Stomach (tissue), 9 donors: ENCODE results near the gene CHCHD3. TPM values are rescaled to one million over a fixed set of nuclear protein-coding genes. Genes with fewer than 3 reads are reported as not detected.

Experiments
- DNase-seq, 2 donors: peaks; one replicate each; pipeline versions ENCODE4 v3.0.0 to v3.0.0-alpha.2; 2013 to 2019
- H3K27ac ChIP-seq, 5 donors: fragments of 200-600 bp in 4 of 5; sonication (generic) in 4 of 5; one replicate each; pipeline ENCODE4 v1.5.1; 2013 to 2019; ENCODE audit warnings: mild to moderate bottlenecking in 1 of 5, moderate library complexity in 1 of 5
- H3K27me3 ChIP-seq, 3 donors: fragments of 200-600 bp; sonication (generic); one replicate each; pipeline ENCODE4 v1.5.1; 2017 to 2019; ENCODE audit warnings: mixed run types in 1 of 3
- H3K36me3 ChIP-seq, 4 donors: fragments of 200-600 bp; sonication (generic); 1 replicate in 3 of 4; 2 replicates in 1 of 4; pipeline ENCODE4 v1.5.1; 2016 to 2019
- H3K4me1 ChIP-seq, 4 donors: fragments of 200-600 bp; sonication (generic); one replicate each; pipeline ENCODE4 v1.5.1; 2016 to 2019
- H3K4me3 ChIP-seq, 4 donors: fragments of 200-600 bp; sonication (generic) in 3 of 4; one replicate each; pipeline ENCODE4 v1.5.1; 2016 to 2019; ENCODE audit warnings: mild to moderate bottlenecking in 1 of 4
- H3K9me3 ChIP-seq, 4 donors: fragments of 200-600 bp; sonication (generic); one replicate each; pipeline ENCODE4 v1.5.1; 2016 to 2019
- CTCF ChIP-seq, 7 experiments: fragments of 450-650 bp in 4 of 7; fragments of 200-600 bp in 3 of 7; sonication (generic) in 3 of 7; IDR thresholded peaks; one replicate each; pipeline ENCODE4 v1.5.1; 2016 to 2019; ENCODE audit warnings: antibody characterized with exemption in 7 of 7, control low read depth in 2 of 7, mild to moderate bottlenecking in 1 of 7
- EP300 ChIP-seq: sonication (generic); formaldehyde crosslinking; IDR thresholded peaks from one replicate; pipeline ENCODE4 v1.6.1; 2017; ENCODE audit warnings: antibody characterized with exemption
- POLR2A ChIP-seq, 4 donors: fragments of 450-650 bp; IDR thresholded peaks; one replicate each; pipeline ENCODE4 v1.6.1; 2016; ENCODE audit warnings: antibody characterized with exemption in 4 of 4, control low read depth in 2 of 4, mild to moderate bottlenecking in 1 of 4, moderate library complexity in 1 of 4
- POLR2AphosphoS5 ChIP-seq, 3 donors: sonication (generic); formaldehyde crosslinking; IDR thresholded peaks; one replicate each; pipeline ENCODE4 v1.6.1; 2016; ENCODE audit warnings: antibody characterized with exemption in 3 of 3
- WGBS, 5 donors: extraction: QIAGEN DNeasy Blood & Tissue Kit in 3 of 5; methylation state at CpG; one replicate each; pipeline versions ENCODE4 v1.1.5 to v1.1.7; 2013 to 2018; 5-methylcytosine and 5-hydroxymethylcytosine counted together
- intact Hi-C: fragments of 100-400 bp; cut with DNase I; formaldehyde crosslinking; loops from one replicate; pipeline ENCODE4 v1.15.1; 2023; ENCODE audit warnings: low total_unique reads
- polyA plus RNA-seq, 3 donors: library from polyadenylated mRNA; stranded (reverse); fragments of 200-250 nt; gene quantifications; one replicate each; pipeline ENCODE4 v1.2.3, GENCODE V29; 2013
- total RNA-seq, 5 donors: library from RNA; depleted of rRNA; stranded (reverse); fragments of >200 nt; gene quantifications; one replicate each; pipeline versions ENCODE4 v1.1.0 to v1.2.3, GENCODE V29; 2014 to 2016
- donor health status: healthy with polysubstance abuse.
- donor health status: Bipolar disorder and iron deficiency.
- donor health status: healthy.

Gene CHCHD3
- total and polyA plus RNA-seq, 8 donors = 5.8 to 90.9 (median 39.9) TPM

GRCh38 chr7:132743974-132744373 is 337.9 kb downstream of the CHCHD3 start:
- peaks cover 6 to 21% (median 19%) of the 10 kb centered on the region in 4 donors for H3K9me3 ChIP-seq
- TF ChIP-seq POLR2AphosphoS5 (IDR thresholded peaks at IDR 0.05) = no peak
- no peak for TF ChIP-seq EP300
- no peak for TF ChIP-seq CTCF (IDR thresholded peaks at IDR 0.05)
- H3K27ac ChIP-seq = no peak overlapping the region
- peaks cover 0 to 5% (median 0%) of the 10 kb centered on the region in 4 donors for H3K4me1 ChIP-seq
- no peaks in the 10 kb centered on the region for H3K36me3 ChIP-seq
- H3K27me3 ChIP-seq = peaks cover 0 to 2% (median 0%) of the 10 kb centered on the region in 3 donors
- WGBS, 5 donors = 93 to 100% (median 95%) methylated on average over 2 of the region's 2 CpGs
- intact Hi-C loops = no loop called here
- no peak overlapping the region for H3K4me3 ChIP-seq
- no peak for DNase-seq

DNA sequence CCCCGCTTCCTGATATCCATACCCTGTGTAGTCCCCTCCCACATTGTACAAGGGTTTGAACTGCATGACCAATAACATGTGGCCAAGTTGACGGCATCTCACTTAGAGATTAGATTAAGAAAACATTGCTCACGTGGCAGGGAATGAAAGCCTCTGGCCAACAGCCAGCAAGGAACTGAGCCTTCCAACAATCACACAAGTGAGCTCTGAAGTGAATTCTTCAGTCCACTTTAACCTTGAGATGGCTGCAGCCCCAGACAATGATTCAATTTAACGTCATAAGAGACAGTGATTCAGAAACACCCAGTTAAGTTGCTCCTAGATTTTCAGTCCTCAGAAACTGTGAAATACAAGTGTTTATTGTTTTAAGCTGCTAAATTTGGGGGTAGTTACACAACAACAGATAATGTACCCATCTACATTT is 339.7 kb downstream of the CHCHD3 start:
- Histone ChIP-seq H3K36me3 (no peaks in the 10 kb centered on the region), H3K9me3 (peaks cover 6 to 21% (median 19%) of the 10 kb centered on the region in 4 donors), H3K27ac (no peak overlapping the region), H3K4me3 (no peak overlapping the region), H3K4me1 (peaks cover 0 to 5% (median 0%) of the 10 kb centered on the region in 4 donors), H3K27me3 (no peaks in the 10 kb centered on the region)
- TF ChIP-seq POLR2AphosphoS5 (IDR thresholded peaks at IDR 0.05) (peak in 1 of 3 donors; percentile 52), CTCF (IDR thresholded peaks at IDR 0.05) (no peak)
- intact Hi-C loops = no loop called here
- peak; percentile 70 to 74 for DNase-seq
- WGBS, 5 donors = 17 to 23% (median 18%) methylated on average over 4 of the region's 4 CpGs

DNA sequence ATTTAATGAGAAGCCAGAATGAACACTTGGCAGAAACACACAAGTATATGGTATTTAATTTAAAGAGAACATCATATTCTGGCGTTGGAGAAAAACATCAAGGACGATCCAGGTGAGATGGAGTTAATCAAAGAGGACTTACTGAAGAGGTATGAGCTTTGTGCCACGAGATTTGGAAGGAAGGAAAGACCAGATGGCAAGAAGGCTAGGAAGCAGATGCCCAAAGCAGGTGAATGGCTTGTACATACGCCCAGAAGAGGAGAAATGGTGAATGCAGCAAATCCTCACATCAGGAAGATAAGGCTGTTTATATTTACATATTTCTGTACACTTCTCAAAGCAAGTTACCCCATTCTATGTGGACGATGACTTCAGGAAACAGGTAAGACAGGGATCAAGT is 341.7 kb downstream of the CHCHD3 start:
- intact Hi-C loops = no loop called here
- peaks cover 6 to 21% (median 19%) of the 10 kb centered on the region in 4 donors for H3K9me3 ChIP-seq
- no peak overlapping the region for H3K4me3 ChIP-seq
- 67 to 71% (median 70%) methylated on average over 5 of the region's 5 CpGs for WGBS, 5 donors
- peaks cover 0 to 5% (median 0%) of the 10 kb centered on the region in 4 donors for H3K4me1 ChIP-seq
- no peak for DNase-seq
- TF ChIP-seq CTCF (IDR thresholded peaks at IDR 0.05) (no peak), POLR2AphosphoS5 (IDR thresholded peaks at IDR 0.05) (no peak), POLR2A (IDR thresholded peaks at IDR 0.05) (no peak), EP300 (no peak)
- H3K36me3 ChIP-seq = no peaks in the 10 kb centered on the region
- no peaks in the 10 kb centered on the region for H3K27me3 ChIP-seq
- H3K27ac ChIP-seq = no peak overlapping the region

GRCh38 chr7:132739271-132739955 is 342.5 kb downstream of the CHCHD3 start:
- peak in 1 of 2 donors; percentile 49 for DNase-seq
- intact Hi-C loops = no loop called here
- H3K36me3 ChIP-seq = no peaks in the 10 kb centered on the region
- H3K27me3 ChIP-seq = no peaks in the 10 kb centered on the region
- H3K4me3 ChIP-seq = no peak overlapping the region
- peak overlapping the region in 1 of 5 donors; percentile 1 for H3K27ac ChIP-seq
- WGBS, 5 donors = 55 to 76% (median 63%) methylated on average over 5 of the region's 5 CpGs
- peaks cover 0 to 5% (median 0%) of the 10 kb centered on the region in 4 donors for H3K4me1 ChIP-seq
- H3K9me3 ChIP-seq = peaks cover 6 to 15% (median 13%) of the 10 kb centered on the region in 4 donors
- TF ChIP-seq POLR2AphosphoS5 (IDR thresholded peaks at IDR 0.05) = peak in 2 of 3 donors; percentile 1 to 79
- no peak for TF ChIP-seq POLR2A (IDR thresholded peaks at IDR 0.05)

- Histone ChIP-seq H3K4me3 (no peak overlapping the region), H3K4me1 (peaks cover 0 to 5% (median 0%) of the 10 kb centered on the region in 4 donors), H3K36me3 (no peaks in the 10 kb centered on the region), H3K27ac (no peak overlapping the region), H3K9me3 (peaks cover 0 to 5% (median 2%) of the 10 kb centered on the region in 4 donors), H3K27me3 (no peaks in the 10 kb centered on the region)
- intact Hi-C loops = no loop called here
- TF ChIP-seq POLR2AphosphoS5 (IDR thresholded peaks at IDR 0.05) = peak in 1 of 3 donors; percentile 32
- no peak for TF ChIP-seq CTCF (IDR thresholded peaks at IDR 0.05)
- WGBS, 5 donors = 38 to 64% (median 59%) methylated on average over 2 of the region's 2 CpGs
- no peak for DNase-seq
Observed at GRCh38 chr7:132738254-132738653, 343.6 kb downstream of the CHCHD3 start.
